Uterus (tissue), 2 donors: ENCODE data around the gene DYNLT5.

Experiments used
- POLR2A ChIP-seq, 2 donors: fragments of 450-650 bp; IDR thresholded peaks; one replicate each; pipeline ENCODE4 v1.6.1; 2016; ENCODE audit warnings: antibody characterized with exemption in 2 of 2, mild to moderate bottlenecking in 1 of 2, moderate library complexity in 1 of 2
- TF ChIP-seq, protein P1 (sequence below), 4 experiments: fragments of 200-600 bp in 2 of 4; fragments of 450-650 bp in 2 of 4; sonication (generic) in 2 of 4; IDR thresholded peaks; one replicate each; pipeline ENCODE4 v1.5.1; 2016 to 2019; ENCODE audit warnings: antibody characterized with exemption in 4 of 4, mild to moderate bottlenecking in 2 of 4, moderate library complexity in 1 of 4

DNA sequence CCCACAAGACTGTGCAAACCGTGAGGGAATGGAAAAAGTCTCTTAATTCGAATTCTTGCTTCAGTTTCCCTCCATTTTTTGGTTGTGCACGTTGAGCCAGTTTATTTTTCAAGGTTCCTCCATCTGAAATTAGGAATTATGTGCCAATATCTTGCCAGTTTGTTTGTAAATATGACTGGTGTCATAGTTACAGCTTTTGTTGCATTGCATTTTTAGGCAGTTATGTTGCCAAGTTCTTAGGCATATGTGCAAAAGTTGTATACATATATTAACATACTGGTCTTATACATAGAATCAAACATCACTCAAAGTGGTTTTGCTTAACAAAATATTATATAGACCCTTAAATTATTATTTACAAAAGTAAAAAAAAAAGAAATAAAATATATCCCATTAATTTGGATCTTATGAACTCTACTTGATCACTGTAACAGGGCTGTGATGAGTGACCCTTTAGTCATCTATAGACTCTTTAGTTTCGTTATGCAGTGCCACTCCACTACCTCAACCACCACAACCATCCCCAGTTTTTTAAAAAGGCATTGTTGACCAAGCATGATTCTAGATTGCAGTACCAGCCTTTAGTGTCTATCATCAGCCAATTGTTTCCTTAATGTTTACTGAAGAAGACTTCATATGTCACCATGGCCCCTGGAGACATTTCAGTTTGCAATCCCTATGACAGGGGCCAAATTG, 20.9 kb upstream of the DYNLT5 start:
- TF ChIP-seq, protein P1, sequence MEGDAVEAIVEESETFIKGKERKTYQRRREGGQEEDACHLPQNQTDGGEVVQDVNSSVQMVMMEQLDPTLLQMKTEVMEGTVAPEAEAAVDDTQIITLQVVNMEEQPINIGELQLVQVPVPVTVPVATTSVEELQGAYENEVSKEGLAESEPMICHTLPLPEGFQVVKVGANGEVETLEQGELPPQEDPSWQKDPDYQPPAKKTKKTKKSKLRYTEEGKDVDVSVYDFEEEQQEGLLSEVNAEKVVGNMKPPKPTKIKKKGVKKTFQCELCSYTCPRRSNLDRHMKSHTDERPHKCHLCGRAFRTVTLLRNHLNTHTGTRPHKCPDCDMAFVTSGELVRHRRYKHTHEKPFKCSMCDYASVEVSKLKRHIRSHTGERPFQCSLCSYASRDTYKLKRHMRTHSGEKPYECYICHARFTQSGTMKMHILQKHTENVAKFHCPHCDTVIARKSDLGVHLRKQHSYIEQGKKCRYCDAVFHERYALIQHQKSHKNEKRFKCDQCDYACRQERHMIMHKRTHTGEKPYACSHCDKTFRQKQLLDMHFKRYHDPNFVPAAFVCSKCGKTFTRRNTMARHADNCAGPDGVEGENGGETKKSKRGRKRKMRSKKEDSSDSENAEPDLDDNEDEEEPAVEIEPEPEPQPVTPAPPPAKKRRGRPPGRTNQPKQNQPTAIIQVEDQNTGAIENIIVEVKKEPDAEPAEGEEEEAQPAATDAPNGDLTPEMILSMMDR (IDR thresholded peaks at IDR 0.05) = no peak
- TF ChIP-seq POLR2A (IDR thresholded peaks at IDR 0.05) = no peak
